ENCODE results near the gene UXS1.

GRCh38 chr2:106174056-106174455 lies 20.0 kb downstream of the UXS1 start:
- TF ChIP-seq, protein P1, sequence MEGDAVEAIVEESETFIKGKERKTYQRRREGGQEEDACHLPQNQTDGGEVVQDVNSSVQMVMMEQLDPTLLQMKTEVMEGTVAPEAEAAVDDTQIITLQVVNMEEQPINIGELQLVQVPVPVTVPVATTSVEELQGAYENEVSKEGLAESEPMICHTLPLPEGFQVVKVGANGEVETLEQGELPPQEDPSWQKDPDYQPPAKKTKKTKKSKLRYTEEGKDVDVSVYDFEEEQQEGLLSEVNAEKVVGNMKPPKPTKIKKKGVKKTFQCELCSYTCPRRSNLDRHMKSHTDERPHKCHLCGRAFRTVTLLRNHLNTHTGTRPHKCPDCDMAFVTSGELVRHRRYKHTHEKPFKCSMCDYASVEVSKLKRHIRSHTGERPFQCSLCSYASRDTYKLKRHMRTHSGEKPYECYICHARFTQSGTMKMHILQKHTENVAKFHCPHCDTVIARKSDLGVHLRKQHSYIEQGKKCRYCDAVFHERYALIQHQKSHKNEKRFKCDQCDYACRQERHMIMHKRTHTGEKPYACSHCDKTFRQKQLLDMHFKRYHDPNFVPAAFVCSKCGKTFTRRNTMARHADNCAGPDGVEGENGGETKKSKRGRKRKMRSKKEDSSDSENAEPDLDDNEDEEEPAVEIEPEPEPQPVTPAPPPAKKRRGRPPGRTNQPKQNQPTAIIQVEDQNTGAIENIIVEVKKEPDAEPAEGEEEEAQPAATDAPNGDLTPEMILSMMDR (IDR thresholded peaks at IDR 0.05; ENCODE audit: low read depth, low read length), result no peak
- TF ChIP-seq EZH2phosphoT487 (IDR thresholded peaks at IDR 0.05; ENCODE audit: low read depth), result no peak
